ENCODE measurements around the gene NTM.
"Not testable (repeated sequence)": the region's sequence is repeated elsewhere in the genome, so short reads cannot be mapped to it uniquely, and the experiment has no call there.

The NTM gene

GRCh38 chr11:131464461-131464860 lies 94.0 kb downstream of the NTM start:
- no peak for DNase-seq

- no peak for DNase-seq
Observed at GRCh38 chr11:131465039-131465438, 94.6 kb downstream of the NTM start.

- no peak for DNase-seq
Observed at GRCh38 chr11:131465746-131466145, 95.3 kb downstream of the NTM start.

- no peak for DNase-seq
Observed at GRCh38 chr11:131467645-131468394, 97.4 kb downstream of the NTM start.

- DNase-seq = no peak
Observed at GRCh38 chr11:131468565-131468964, 98.2 kb downstream of the NTM start.

GRCh38 chr11:131470216-131470925 lies 100.0 kb downstream of the NTM start:
- no peak for DNase-seq

GRCh38 chr11:131471976-131472375 lies 101.6 kb downstream of the NTM start:
- no peak for DNase-seq

GRCh38 chr11:131474947-131475346 lies 104.5 kb downstream of the NTM start:
- DNase-seq = no peak

- DNase-seq = no peak
Observed at GRCh38 chr11:131476266-131476665, 105.9 kb downstream of the NTM start.

GRCh38 chr11:131478341-131478740 lies 107.9 kb downstream of the NTM start:
- no peak for DNase-seq

GRCh38 chr11:131481303-131481702 lies 110.9 kb downstream of the NTM start:
- DNase-seq = no peak

- no peak for DNase-seq
Observed at GRCh38 chr11:131481971-131482370, 111.6 kb downstream of the NTM start.

GRCh38 chr11:131483453-131483852 lies 113.0 kb downstream of the NTM start:
- no peak for DNase-seq

GRCh38 chr11:131483877-131484276 lies 113.5 kb downstream of the NTM start:
- no peak for DNase-seq

GRCh38 chr11:131486100-131486499 lies 115.7 kb downstream of the NTM start:
- DNase-seq = no peak

GRCh38 chr11:131486937-131487635 lies 116.7 kb downstream of the NTM start:
- DNase-seq = no peak

GRCh38 chr11:131488238-131488637 lies 117.8 kb downstream of the NTM start:
- DNase-seq = no peak

GRCh38 chr11:131491503-131491902 lies 121.1 kb downstream of the NTM start:
- DNase-seq = no peak

- DNase-seq = no peak
Observed at GRCh38 chr11:131495423-131495822, 125.0 kb downstream of the NTM start.

GRCh38 chr11:131497686-131498085 lies 127.3 kb downstream of the NTM start:
- DNase-seq = not testable (repeated sequence)

GRCh38 chr11:131498631-131499160 lies 128.3 kb downstream of the NTM start:
- DNase-seq = no peak

- no peak for DNase-seq
Observed at GRCh38 chr11:131499199-131499598, 128.8 kb downstream of the NTM start.

GRCh38 chr11:131503017-131503416 lies 132.6 kb downstream of the NTM start:
- DNase-seq = no peak

Measured in effector CD8-positive, alpha-beta T cell (primary cell).